ENCODE measurements around the gene NOL4L.
"Not testable (repeated sequence)": the region's sequence is repeated elsewhere in the genome, so short reads cannot be mapped to it uniquely, and the experiment has no call there.

Gene NOL4L

DNA sequence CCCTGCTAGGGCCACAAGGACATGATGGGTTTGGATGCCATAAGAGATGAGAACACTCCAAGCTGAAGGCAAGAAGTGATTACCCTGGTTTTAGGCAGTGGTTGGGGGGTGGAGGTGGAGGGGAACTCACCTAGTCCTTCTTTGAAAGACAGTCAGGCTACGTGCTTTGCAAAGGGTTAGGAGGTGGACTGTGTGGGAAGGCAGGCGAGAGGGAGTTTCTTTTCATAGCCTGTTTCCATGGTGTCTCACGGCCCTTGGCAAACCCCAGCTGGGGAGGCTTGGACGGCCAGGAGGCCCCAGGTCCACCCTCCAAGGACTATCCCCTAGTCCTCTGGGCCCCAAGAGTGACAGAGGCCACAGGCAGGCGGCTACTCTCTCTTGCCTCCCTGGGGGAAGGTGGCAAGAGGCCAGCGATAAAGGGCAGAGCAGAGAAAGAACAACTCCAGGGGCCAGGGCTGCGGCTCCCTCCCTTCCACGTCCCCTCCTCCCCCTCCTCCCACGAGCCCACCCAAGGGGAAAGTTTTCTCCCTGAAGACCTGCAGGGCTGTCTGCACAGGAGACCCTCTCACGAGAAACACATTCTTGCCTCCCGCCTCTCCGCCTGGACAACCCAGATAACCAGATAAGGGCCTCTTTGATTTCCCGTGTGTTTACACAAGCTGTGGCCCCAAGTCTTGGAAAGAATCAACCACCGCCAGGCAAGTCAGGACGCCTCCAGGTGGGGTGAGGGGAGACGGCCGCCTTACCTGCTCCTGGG is 74.4 kb downstream of the NOL4L start:
- no peak for DNase-seq

DNA sequence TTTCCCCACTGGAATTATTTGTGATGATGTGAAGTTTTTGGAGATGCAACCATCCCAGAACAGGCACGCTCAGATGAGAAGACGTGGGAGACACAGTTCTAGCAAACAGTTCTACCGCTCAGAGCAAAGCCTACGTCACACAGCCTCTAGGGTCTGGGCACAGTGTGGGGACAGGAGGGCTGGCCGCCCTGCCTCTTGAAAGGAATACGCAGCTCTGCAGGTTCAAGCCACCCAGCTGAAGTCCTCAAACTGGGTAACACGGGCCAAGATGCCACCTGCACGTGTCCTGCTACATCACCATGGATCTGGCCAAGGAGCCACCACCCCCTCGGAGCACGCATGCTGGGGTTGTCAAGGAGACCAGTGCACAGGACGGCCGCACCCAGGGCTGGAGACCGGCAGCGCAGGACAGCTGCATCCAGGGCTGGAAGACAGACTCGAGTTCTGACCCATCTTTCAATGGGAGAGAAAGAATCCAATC is 75.0 kb downstream of the NOL4L start:
- DNase-seq: peak in 3 of 58 donors; percentile 16 to 24 (median 22)

DNA sequence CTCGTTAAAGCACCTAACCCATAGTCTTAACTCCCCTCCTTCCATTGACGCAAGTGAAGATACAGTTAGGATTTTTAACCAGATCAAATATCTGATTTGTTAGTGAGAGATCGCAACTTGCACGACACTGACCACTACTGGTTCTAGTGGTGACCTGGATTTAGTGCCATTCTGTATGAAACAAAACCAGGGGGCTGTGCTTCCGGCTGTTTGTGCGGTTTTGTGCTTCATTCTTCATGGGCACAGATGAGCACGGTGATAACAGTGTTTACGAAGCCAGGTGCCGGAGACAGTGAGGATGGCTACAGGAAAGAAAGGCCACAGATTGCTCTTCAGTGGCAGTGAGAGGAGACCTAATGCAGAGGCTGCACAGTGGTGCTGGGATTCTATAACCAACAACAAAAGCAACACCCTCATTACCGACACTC is 75.5 kb downstream of the NOL4L start:
- no peak for DNase-seq

DNA sequence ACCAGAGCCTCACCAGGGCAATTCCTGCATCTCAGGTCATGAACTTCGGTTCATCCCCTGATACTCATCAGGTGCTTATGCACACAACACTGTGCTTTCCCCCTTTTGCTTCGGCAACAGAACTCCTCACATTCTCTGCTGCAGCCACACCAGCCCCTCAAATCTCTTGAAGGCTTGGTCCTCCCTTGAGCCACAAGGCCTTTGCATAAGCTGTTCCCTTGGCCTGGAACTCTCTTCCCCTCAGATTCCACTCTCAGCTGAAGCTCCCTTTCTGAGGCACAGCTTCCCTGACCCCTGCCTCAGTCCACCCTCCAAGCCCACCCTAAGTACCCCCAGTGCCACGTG is 76.4 kb downstream of the NOL4L start:
- DNase-seq: no peak

DNA sequence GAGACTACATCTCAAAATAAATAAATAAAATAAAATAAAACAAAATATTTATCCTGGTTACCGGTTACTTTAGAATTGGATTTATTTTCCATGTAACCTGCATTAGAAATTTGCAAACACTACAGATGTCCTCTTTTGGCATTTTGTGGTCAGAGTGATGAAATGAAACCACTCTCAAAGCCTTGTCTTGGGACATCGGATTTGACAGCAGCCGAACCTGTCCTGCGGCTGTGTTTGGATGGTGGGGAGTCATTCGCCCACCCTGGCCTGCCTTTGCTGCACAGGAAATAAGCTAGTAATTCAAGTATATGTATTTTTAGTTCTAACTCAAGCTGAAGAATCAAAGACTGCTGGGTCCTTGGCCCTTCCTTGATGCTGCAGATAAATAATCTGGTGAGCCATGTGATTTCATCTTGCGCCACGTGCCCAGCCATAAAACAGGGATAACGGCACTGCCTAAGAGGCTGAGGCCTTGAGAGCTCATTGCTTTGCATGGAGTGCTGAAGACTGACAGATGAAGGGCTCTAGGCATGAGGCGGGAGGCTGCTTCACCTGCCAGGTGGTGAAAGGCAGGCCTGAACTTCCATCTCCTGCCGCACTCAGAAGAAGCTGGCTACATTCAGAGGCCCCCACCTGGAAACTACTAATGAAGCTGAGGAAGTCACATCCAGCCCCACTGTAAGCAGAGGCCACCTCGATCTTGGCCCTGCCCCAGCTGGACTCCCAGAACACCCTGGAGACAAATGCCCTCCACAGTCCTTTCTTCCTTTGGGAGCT is 76.9 kb downstream of the NOL4L start:
- DNase-seq: no peak

DNA sequence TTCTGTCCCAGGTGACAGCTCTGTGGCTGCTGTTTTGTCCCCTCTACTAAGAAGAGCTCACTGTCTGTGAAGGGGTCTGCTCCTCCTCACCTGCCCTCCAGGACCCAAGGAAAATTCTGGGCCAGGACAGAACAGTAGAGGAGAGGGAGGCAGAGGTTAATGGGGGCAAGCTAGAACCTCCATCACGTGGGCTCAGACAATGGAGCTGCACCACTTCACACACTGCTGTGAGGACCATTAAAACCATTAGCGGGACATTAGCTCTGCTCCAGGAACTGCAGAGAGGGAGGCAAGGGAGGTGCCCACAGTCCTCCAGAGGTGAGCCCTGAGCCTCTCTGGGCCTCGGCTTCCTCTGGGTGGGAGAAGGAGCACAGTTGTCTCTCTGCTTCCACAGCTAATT is 78.4 kb downstream of the NOL4L start:
- DNase-seq: no peak

DNA sequence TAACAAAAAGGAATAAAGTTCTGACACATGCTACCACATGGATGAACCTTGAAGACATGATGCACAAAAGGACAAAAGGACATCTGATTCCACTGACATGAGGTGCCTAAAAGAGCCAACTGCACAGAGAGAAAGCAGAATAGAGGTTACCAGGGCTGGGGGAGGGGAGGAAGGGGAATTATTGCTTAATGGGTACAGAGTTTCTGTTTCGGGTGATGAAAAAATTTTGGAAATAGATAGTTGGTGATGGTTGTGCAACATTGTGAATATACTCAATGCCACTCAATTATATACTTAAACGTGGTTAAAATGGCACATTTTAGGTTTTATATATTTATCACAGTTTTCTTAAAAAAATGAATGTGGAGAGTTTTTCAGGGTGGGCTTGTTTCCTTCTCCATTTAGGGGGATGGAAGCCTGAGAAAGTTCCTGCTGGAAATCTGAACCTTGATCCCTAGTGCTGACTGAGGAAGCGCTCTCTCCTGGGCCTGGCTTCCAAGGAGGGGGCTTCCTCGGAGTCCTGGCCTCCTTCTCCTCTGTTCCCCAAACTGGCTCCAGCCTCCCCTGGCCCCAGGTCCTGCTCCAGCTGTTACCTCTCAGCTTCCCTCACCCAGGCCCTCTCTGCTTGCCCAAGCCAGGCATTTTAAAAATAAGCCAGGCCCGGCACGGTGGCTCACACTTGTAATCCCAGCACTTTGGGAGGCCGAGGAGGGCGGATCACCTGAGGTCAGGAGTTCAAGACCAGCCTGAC is 79.2 kb downstream of the NOL4L start:
- DNase-seq: no peak

DNA sequence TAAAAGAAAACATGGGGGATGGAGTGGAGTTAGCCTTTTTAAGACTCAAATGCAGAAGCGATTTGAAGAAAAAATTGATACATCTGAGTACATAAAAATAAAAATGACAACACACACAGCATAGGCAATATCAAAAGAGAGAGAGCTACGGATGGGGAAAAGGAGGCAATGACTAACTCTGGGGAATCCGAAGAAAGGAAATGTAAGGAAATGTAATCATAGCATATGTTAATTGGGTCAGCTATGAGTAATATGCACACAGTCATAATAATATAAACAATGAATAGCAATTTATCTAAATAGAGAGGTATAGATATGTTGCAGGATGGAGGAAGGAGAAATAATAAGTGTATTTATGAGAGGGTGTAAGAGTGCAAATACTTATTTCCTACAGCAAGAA is 83.4 kb downstream of the NOL4L start:
- DNase-seq: no peak

DNA sequence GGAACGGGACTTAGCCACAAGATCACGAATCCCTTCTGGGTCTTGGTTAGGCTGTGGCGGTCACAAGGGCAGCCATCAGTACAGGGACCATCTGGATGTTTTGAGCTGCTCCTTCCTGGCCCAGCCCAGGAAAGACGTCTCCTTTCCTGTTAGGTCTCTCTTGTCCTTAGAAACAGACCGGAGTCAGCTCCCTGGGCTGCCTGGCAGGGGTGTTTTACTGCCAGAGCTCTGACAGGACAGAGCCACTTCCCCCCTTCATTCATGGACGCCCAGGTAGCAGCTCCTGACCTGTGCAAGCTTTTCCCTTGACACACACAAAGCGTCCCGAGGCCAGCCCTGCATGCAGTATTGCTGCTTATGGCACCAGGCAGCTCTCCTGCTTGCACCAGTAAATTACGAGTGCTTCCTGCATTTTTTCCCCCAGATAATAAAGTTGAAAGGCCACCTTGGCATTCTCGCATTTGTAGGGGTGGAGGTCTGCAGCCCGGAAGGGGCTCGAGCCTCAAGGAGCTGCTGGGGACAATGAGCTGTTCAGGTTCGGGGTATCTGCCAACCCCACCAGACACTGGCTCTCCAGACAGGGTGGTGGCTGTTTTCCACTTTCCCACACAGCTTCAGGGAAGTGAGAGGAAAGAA is 87.4 kb downstream of the NOL4L start:
- DNase-seq: no peak

DNA sequence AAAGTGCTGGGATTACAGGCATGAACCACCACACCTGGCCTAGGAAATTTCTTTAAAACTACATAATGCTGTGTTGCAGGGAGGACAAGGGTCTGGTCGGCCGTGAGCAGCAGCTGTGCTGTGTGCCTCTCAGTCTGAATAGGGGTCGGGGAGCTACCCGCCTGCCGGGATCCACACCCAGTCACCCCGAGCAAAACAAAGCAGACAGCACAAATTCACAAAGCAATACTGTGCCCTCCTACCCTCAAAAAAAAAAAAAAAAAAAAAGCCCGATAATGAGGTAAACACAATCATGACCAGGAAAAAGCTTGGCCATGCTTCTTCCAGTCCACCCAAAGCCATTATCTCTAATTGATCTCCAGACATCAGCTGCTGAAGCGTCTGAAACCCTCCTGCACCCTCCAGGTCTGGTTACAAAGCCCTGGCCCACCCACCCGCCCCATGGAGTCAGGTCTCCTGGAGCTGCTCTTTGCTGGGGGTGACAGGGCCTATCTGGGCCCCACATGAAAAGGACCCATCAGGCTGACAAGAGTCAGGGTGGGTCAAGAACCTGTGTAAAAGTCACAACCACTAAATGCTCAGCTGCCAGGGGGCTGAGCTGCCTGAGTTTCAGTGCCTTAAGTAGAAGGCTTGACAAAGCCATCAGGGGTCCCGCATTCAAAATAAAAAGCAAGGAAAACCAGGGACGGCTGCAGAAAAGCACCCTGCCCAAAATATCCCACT is 88.2 kb downstream of the NOL4L start:
- DNase-seq: no peak

DNA sequence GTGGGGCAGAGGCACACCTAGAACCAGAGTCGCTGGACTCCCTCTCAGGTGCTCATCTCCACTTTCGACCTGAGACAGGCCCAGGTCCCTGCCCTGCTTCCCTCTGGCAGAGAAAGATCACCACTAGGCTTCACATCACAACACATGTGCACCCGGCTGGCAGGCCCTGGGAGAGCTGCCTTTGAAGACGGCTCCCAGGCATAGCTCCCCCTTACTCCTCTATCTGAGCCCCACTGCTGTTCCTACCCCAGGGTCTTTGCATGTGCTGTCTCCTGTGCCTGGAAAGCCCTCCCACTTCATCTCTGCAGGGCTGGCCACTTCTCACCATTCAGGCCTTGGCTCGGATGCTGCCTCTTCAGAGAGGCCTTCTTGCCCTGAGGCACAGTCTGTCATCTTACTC is 89.2 kb downstream of the NOL4L start:
- no peak for DNase-seq

DNA sequence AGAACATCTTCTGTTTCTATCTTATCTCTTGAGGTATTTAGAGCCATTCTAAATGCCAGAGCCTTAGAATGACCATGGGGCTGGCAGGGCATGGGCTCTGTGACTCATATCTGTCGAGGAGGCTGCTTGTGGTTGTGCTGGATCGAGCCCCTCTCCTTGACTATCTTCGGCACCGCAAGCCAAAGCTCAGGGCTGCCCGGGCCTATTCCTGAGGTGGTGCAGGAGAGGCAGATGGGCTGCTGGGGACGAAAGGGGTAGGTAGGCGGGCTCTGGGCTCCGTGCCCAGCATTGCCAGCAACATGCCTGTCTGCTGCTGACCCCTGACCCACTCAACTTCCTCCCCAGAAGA is 89.9 kb downstream of the NOL4L start:
- no peak for DNase-seq

DNA sequence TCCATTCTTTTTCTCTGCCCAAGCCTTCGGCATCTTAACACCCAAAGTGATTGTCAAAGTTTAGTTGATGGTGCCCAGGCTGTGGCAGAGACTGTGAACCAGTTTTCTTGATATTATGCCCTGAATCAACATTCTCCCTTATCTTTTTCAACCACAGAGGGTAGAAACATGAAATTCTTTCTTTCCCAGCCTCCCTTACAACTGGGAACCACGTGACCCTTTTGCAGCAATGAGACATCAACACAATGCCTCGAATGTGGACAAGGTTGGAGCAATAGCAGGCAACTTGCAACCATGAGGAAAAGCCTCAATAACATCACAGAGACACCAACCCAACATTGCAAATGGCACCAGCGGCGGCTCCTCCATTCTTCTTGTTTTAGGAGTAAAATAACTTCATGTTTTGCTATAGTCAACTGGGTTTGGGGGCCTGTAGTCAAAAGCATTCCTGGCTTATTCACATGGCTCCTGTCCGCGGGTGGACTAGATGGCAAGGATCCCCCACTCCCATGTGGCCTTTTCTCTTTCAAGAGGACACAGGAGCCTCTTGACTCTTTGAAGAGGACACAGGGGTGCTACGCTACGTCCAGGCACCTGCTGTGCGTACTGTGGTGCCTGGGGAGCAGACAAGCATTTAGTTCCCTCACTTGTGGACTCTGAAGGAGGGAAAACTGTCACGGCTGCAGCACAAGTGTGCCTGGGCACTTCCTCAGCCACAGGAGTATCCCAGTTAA is 90.5 kb downstream of the NOL4L start:
- no peak for DNase-seq

DNA sequence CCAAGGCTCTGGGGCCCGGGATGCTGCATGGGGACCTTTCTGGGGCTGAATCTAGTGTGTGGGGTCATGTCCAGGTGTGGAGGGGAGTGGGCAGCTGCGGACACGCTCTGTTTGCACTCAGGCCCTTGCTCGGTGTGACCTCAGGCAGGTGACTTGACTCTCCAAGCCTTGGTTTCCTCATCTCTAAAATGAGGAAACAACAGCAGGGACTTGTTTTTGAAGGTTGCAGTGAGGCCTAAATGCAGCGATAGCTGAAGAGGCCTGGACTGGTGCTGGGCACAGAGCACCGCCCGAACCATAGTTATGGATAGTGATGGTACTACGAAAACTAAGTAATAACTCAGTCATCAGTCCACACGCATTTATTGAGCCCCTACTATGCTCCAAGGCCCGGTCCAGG is 91.8 kb downstream of the NOL4L start:
- no peak for DNase-seq

DNA sequence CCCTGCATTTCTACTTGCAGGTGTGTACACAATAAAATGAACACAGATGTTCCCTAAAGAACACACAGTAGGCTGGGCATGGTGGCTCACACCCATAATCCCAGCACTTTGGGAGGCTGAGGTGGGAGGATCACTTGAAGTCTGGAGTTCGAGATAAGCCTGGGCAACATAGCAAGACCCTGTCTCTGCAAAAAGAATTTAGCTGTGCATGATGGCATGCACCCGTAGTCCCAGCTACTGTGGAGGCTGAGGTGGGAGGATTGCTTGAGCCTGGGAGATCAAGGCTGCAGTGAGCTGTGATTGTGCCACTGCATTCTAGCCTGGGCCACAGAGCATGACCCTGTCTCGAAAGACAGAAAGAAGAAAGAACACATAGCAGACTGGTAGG is 93.4 kb downstream of the NOL4L start:
- not testable (repeated sequence) for DNase-seq

DNA sequence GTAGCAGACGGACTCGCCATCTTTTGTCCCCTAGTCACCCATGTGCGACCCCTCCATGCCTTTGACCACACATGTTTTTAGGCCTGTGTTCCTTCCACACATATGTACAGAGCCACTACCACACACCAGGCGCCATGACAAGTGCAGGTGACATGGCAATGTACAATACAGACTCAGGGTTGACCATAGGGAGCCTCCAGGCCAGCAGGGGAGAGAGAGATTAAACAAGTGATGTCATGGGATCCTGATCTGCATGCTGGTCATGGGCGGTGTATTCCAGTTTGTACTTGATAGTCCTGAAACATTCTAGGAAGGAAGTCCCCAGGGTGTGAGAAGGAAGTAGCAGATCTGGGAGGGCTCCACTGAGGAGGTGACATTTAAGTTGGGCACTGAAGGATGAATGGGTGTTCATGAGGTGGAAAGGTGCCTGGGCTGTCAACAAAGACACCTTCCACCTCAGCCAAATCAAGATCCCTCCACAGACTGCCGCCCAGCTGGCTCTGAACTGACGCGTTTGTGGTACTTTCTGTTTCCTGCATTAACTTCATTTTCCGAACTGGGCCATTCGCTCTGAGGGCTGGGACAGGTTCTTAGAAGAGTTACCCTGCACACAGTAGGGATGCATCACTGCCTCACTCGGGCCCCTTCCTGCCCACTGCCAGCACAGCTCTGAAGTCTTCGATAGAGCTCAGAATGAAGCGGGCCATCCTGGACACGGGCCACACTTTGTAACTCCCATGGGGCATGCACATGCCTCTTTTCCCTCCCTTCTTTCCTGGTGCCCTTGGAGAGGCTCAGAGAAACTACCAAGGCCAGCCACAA is 94.0 kb downstream of the NOL4L start:
- DNase-seq: no peak

DNA sequence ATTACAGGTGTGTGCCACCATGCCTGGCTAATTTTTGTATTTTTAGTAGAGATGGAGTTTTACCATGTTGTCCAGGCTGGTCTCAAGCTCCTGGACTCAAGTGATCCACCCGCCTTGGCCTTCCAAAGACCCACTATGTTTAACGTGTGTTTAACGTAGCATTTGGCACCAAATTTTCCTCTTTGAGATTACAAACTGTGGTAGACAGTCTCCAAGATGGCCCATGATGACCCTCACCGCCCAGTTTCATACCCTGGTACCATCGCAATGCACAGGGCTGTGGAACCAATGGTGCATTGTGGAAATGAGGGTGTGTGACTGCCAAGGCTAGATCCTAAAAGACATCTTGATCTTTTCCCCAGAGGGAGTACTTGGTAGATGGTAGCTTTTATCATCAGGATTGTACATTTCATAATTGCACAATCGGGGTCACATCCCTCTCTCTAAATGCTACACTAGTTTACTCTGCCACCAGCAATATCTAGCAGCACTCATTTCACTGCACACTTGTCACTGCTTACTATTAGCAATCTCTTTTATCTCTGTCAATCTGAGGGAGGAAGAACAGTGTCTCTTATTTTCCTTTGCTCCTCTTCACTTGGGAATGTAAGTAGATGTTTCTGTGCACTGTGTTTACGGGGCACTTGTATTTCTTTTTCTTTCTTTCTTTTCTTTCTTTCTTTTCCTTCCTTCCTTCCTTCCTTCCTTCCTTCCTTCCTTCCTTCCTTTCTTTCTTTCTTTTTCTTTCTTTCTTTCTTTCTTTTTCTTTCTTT is 96.9 kb downstream of the NOL4L start:
- DNase-seq: no peak

DNA sequence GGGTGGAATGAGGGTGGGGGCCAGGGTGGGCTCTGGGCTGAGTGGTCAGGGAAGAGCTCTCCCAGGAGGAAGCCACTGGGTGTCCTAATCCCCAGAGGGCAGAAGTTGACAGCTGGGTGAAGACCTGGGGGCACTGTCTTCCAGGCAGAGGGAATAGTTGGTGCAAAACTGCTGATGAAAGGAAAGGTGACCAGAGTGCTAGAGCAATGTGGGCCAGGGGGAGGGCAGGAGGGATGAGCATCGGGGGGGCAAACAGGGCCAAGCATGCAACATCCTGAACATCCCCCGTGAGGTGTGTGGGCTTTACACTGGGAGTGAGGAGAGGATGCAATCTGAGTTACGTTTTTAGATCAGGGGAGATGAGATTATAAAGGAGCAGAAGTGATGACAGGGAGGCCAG is 97.8 kb downstream of the NOL4L start:
- DNase-seq: no peak

Data from anterior cingulate cortex (tissue), 58 donors.